Neuronal stem cell (in vitro differentiated cells): ENCODE measurements around the gene C4A.

Experiments used
- DNase-seq: peaks from one replicate; pipeline ENCODE4 v3.0.0-alpha.2; 2013; ENCODE audit warnings: low spot score
- H2AFZ ChIP-seq: one replicate; pipeline ENCODE4 v1.6.1; 2013; ENCODE audit warnings: mild to moderate bottlenecking, low read length, inconsistent platforms
- H2AK5ac ChIP-seq: 2 replicates; pipeline ENCODE4 v1.6.1; 2013; ENCODE audit warnings: low read depth, mild to moderate bottlenecking, inconsistent platforms, low read length, moderate library complexity, mixed read lengths
- H2BK120ac ChIP-seq: 2 replicates; pipeline ENCODE4 v1.6.1; 2013; ENCODE audit warnings: low read depth, mild to moderate bottlenecking, inconsistent platforms, low read length, moderate library complexity, mixed read lengths
- H2BK12ac ChIP-seq: one replicate; pipeline ENCODE4 v1.6.1; 2013; ENCODE audit warnings: low read length, inconsistent platforms
- H2BK15ac ChIP-seq: 2 replicates; pipeline ENCODE4 v1.6.1; 2013; ENCODE audit warnings: mild to moderate bottlenecking, low read length, inconsistent platforms, mixed read lengths
- H2BK5ac ChIP-seq: one replicate; pipeline ENCODE4 v1.6.1; 2013; ENCODE audit warnings: inconsistent platforms, mild to moderate bottlenecking, low read length, moderate library complexity
- H3K14ac ChIP-seq: one replicate; pipeline ENCODE4 v1.6.1; 2013; ENCODE audit warnings: low read length, inconsistent platforms
- H3K18ac ChIP-seq: 2 replicates; pipeline ENCODE4 v1.6.1; 2013; ENCODE audit warnings: low read length, inconsistent platforms
- H3K23ac ChIP-seq: 2 replicates; pipeline ENCODE4 v1.6.1; 2013; ENCODE audit warnings: low read depth, mild to moderate bottlenecking, mixed read lengths, low read length, inconsistent platforms; ENCODE audit not compliant: poor library complexity
- H3K27ac ChIP-seq: replicated peaks from 3 replicates; pipeline ENCODE4 v1.5.1; 2013; ENCODE audit warnings: low read length, inconsistent platforms
- H3K27me3 ChIP-seq, 3 experiments: 2 replicates each; pipeline ENCODE4 v1.6.1; 2013; ENCODE audit warnings: low read length in 3 of 3, mild to moderate bottlenecking in 2 of 3, inconsistent platforms in 1 of 3, low read depth in 1 of 3, mixed read lengths in 1 of 3, moderate library complexity in 1 of 3; ENCODE audit not compliant: control insufficient read depth in 3 of 3, insufficient read depth in 3 of 3
- H3K36me3 ChIP-seq, 2 donors: replicated peaks in 1 of 2; 2 replicates each; pipeline ENCODE4 v1.6.1; 2013; ENCODE audit warnings: low read length in 2 of 2; ENCODE audit not compliant: control insufficient read depth in 2 of 2, insufficient read depth in 2 of 2
- H3K4ac ChIP-seq: 2 replicates; pipeline ENCODE4 v1.6.1; 2013; ENCODE audit warnings: inconsistent platforms, mild to moderate bottlenecking, low read length, moderate library complexity
- H3K4me1 ChIP-seq, 2 donors: 1 replicate in 1 of 2; 2 replicates in 1 of 2; pipeline ENCODE4 v1.6.1; 2013; ENCODE audit warnings: low read length in 2 of 2, low read depth in 1 of 2; ENCODE audit not compliant: control insufficient read depth in 2 of 2, insufficient read depth in 1 of 2
- H3K4me2 ChIP-seq: one replicate; pipeline ENCODE4 v1.6.1; 2013; ENCODE audit warnings: mild to moderate bottlenecking, low read length, inconsistent platforms; ENCODE audit not compliant: insufficient read depth, poor library complexity, severe bottlenecking
- H3K4me3 ChIP-seq, 2 donors: 2 replicates each; pipeline ENCODE4 v1.5.1; 2013; ENCODE audit warnings: low read length in 2 of 2, mild to moderate bottlenecking in 2 of 2, inconsistent platforms in 1 of 2, moderate library complexity in 1 of 2
- H3K79me1 ChIP-seq: one replicate; pipeline ENCODE4 v1.6.1; 2013; ENCODE audit warnings: low read depth, mild to moderate bottlenecking, inconsistent platforms, low read length, moderate library complexity
- H3K9ac ChIP-seq: one replicate; pipeline ENCODE4 v1.6.1; 2013; ENCODE audit warnings: mild to moderate bottlenecking, low read depth, low read length, inconsistent platforms; ENCODE audit not compliant: poor library complexity
- H3K9me3 ChIP-seq, 2 donors: replicated peaks in 1 of 2; 2 replicates each; pipeline versions ENCODE3 to v1.6.1; 2013; ENCODE audit warnings: low read length in 2 of 2, mild to moderate bottlenecking in 2 of 2, inconsistent platforms in 1 of 2, low read depth in 1 of 2, mixed read lengths in 1 of 2, moderate library complexity in 1 of 2; ENCODE audit not compliant: control insufficient read depth in 2 of 2, insufficient read depth in 1 of 2
- H4K8ac ChIP-seq: one replicate; pipeline ENCODE4 v1.6.1; 2013; ENCODE audit warnings: low read depth, mild to moderate bottlenecking, inconsistent platforms, low read length, moderate library complexity
- H4K91ac ChIP-seq: one replicate; pipeline ENCODE4 v1.6.1; 2013; ENCODE audit warnings: low read length, low read depth, mild to moderate bottlenecking, inconsistent platforms; ENCODE audit not compliant: poor library complexity
- WGBS, 2 donors: extraction: QIAGEN DNeasy Blood & Tissue Kit; methylation state at CpG; one replicate each; pipeline ENCODE4 v1.1.7; 2013; ENCODE audit warnings: missing lambda C conversion rate in 2 of 2, mixed read lengths in 1 of 2; ENCODE audit not compliant: insufficient read length in 2 of 2, insufficient replicate concordance in 1 of 2; ENCODE audit errors: extremely low coverage in 2 of 2; 5-methylcytosine and 5-hydroxymethylcytosine counted together

The C4A gene

DNA sequence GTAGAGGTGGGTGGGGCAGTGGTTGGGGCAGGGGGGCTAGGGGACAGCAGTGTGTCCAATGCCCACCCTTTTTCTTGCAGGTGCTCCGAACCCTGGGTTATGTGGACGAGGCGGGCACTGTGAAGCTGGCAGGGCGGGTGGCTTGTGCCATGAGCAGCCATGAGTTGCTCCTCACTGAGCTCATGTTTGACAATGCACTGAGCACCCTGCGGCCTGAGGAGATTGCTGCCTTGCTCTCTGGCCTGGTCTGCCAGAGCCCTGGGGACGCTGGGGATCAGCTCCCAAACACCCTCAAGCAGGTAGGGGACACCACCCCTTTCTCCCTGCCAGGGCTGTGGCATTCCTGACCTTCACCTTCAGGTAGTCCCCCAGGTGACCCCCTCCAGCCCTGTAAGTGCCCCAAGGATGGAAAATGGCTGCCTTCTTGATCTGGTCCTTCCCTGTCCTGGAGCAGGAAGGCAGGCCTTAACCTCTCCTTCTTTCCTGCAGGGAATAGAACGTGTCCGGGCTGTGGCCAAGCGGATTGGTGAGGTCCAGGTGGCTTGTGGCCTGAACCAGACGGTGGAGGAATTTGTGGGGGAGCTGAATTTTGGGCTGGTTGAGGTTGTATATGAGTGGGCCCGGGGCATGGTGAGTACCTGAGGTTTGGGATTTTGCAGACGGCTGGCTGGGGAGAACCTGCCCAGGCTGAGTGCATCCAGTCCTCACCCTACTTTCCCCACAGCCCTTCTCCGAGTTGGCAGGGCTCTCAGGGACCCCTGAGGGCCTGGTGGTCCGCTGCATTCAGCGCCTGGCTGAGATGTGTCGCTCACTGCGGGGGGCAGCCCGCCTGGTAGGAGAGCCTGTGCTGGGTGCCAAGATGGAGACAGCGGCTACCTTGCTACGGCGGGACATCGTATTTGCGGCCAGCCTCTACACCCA lies 12.8 kb upstream of the C4A start:
- Histone ChIP-seq H3K79me1 (peaks cover 7% of the 10 kb centered on the region), H3K18ac (no peak overlapping the region), H3K23ac (peak overlapping the region; percentile 34), H3K27ac (no peak overlapping the region), H3K14ac (no peak overlapping the region), H3K9ac (no peak overlapping the region), H2BK120ac (no peak overlapping the region), H2AFZ (no peak overlapping the region), H2AK5ac (no peak overlapping the region), H3K27me3 (no peaks in the 10 kb centered on the region), H3K4me2 (no peak overlapping the region), H3K4me3 (no peak overlapping the region), H3K4ac (no peak overlapping the region), H3K36me3 (peaks cover 42 to 71% of the 10 kb centered on the region in 2 donors), H2BK15ac (no peak overlapping the region), H2BK12ac (no peak overlapping the region), H3K4me1 (peaks cover 11 to 13% of the 10 kb centered on the region in 2 donors), H4K8ac (no peak overlapping the region), H4K91ac (no peak overlapping the region), H3K9me3 (no peaks in the 10 kb centered on the region), H2BK5ac (no peak overlapping the region)
- WGBS, 2 donors, result no CpG with 5 or more reads among the region's 23 CpGs
- DNase-seq, result no peak

- no peaks in the 10 kb centered on the region for H3K27me3 ChIP-seq
- H3K36me3 ChIP-seq, result peaks cover 41 to 72% of the 10 kb centered on the region in 2 donors
- no peak for DNase-seq
- H4K8ac ChIP-seq, result no peak overlapping the region
- no peak overlapping the region for H2BK120ac ChIP-seq
- H3K9ac ChIP-seq, result no peak overlapping the region
- no peak overlapping the region for H2BK15ac ChIP-seq
- H3K4ac ChIP-seq, result no peak overlapping the region
- no peak overlapping the region for H3K14ac ChIP-seq
- peaks cover 11 to 13% of the 10 kb centered on the region in 2 donors for H3K4me1 ChIP-seq
- no peak overlapping the region for H3K18ac ChIP-seq
- H3K27ac ChIP-seq, result no peak overlapping the region
- WGBS, 2 donors, result no CpG with 5 or more reads among the region's 17 CpGs
- peak overlapping the region in 1 of 2 donors; percentile 78 for H3K4me3 ChIP-seq
- H3K9me3 ChIP-seq, result no peaks in the 10 kb centered on the region
- no peak overlapping the region for H3K4me2 ChIP-seq
- peaks cover 7% of the 10 kb centered on the region for H3K79me1 ChIP-seq
- no peak overlapping the region for H2AFZ ChIP-seq
- H3K23ac ChIP-seq, result no peak overlapping the region
- peak overlapping the region; percentile 50 for H2BK12ac ChIP-seq
- H2AK5ac ChIP-seq, result no peak overlapping the region
- H2BK5ac ChIP-seq, result no peak overlapping the region
- H4K91ac ChIP-seq, result no peak overlapping the region
Observed at GRCh38 chr6:31969712-31970603, 11.9 kb upstream of the C4A start.

- Histone ChIP-seq H3K9ac (no peak overlapping the region), H3K4me2 (peak overlapping the region; percentile 41), H3K4me3 (peak overlapping the region in 1 of 2 donors; percentile 78), H3K9me3 (no peaks in the 10 kb centered on the region), H2AFZ (no peak overlapping the region), H3K27me3 (no peaks in the 10 kb centered on the region), H3K18ac (no peak overlapping the region), H3K14ac (no peak overlapping the region), H4K8ac (no peak overlapping the region), H3K4ac (no peak overlapping the region), H2BK5ac (no peak overlapping the region), H3K27ac (no peak overlapping the region), H2AK5ac (peak overlapping the region; percentile 54), H3K79me1 (peaks cover 7% of the 10 kb centered on the region), H3K36me3 (peaks cover 37 to 65% of the 10 kb centered on the region in 2 donors), H2BK15ac (no peak overlapping the region), H2BK120ac (no peak overlapping the region), H3K23ac (peak overlapping the region; percentile 14), H4K91ac (no peak overlapping the region), H2BK12ac (peak overlapping the region; percentile 50), H3K4me1 (peaks cover 11 to 13% of the 10 kb centered on the region in 2 donors)
- no CpG with 5 or more reads among the region's 18 CpGs for WGBS, 2 donors
- DNase-seq, result no peak
Observed at GRCh38 chr6:31970604-31971271, 11.1 kb upstream of the C4A start.
